Omental fat pad (tissue), 4 donors: ENCODE results near the gene STK11IP. TPM values are rescaled to one million over a fixed set of nuclear protein-coding genes. Genes with fewer than 3 reads are reported as not detected.

Experiments
- ATAC-seq: fragments of 150-250 bp; one replicate; pipeline ENCODE4 v1.9.1; 2016; ENCODE audit warnings: mild to moderate bottlenecking, moderate library complexity; ENCODE audit not compliant: low FRiP score
- DNase-seq: peaks from one replicate; pipeline ENCODE4 v3.0.0-alpha.2; 2019; ENCODE audit warnings: low spot score
- total RNA-seq, 4 donors: library from RNA; depleted of rRNA; stranded (reverse); fragments of >200 nt; gene quantifications; one replicate each; pipeline ENCODE4 v1.1.0, GENCODE V29; 2016
- TF ChIP-seq, protein P1 (sequence below), 3 donors: fragments of 450-650 bp; IDR thresholded peaks; one replicate each; pipeline ENCODE4 v1.5.1; 2016 to 2017; ENCODE audit warnings: antibody characterized with exemption in 3 of 3, mild to moderate bottlenecking in 3 of 3, moderate library complexity in 2 of 3

STK11IP gene
- total RNA-seq, 4 donors from 2014 or later: 9.1 to 22.4 (median 13.0) TPM

GRCh38 chr2:219630770-219631405 lies 33.2 kb downstream of the STK11IP start:
- DNase-seq (no peak), ATAC-seq (no peak)
- TF ChIP-seq, protein P1, sequence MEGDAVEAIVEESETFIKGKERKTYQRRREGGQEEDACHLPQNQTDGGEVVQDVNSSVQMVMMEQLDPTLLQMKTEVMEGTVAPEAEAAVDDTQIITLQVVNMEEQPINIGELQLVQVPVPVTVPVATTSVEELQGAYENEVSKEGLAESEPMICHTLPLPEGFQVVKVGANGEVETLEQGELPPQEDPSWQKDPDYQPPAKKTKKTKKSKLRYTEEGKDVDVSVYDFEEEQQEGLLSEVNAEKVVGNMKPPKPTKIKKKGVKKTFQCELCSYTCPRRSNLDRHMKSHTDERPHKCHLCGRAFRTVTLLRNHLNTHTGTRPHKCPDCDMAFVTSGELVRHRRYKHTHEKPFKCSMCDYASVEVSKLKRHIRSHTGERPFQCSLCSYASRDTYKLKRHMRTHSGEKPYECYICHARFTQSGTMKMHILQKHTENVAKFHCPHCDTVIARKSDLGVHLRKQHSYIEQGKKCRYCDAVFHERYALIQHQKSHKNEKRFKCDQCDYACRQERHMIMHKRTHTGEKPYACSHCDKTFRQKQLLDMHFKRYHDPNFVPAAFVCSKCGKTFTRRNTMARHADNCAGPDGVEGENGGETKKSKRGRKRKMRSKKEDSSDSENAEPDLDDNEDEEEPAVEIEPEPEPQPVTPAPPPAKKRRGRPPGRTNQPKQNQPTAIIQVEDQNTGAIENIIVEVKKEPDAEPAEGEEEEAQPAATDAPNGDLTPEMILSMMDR (IDR thresholded peaks at IDR 0.05): no peak

DNA sequence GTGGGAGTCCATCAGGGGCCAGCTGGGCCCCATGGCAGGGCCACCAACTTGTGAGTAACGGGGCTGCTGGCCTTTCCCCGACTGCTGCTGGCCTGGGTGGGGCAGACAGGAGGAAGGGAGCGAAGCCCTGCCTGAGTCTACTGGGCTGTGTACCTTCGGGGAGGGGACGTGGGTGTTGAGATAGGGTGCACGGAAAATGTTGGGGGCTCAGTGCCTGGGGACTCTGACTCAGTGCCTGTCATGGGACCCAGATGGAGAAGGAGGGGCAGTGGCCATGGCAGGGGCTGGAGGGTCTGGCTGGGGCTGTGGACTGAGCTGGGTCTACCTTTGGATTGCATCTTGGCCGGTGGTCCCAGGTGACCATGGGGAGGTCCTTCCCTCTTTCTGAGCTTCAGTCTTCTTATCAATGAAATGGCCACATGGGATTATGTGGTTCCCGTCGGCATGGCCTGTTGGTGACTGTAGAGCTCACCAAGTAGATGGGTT lies 33.8 kb downstream of the STK11IP start:
- no peak for DNase-seq
- no peak for ATAC-seq
- TF ChIP-seq, protein P1 (IDR thresholded peaks at IDR 0.05): no peak

- TF ChIP-seq, protein P1 (IDR thresholded peaks at IDR 0.05): no peak
- ATAC-seq: no peak
- peak; percentile 13 for DNase-seq
Measured at GRCh38 chr2:219631904-219632759, 34.5 kb downstream of the STK11IP start.

GRCh38 chr2:219632760-219633105 lies 35.1 kb downstream of the STK11IP start:
- ATAC-seq (no peak), DNase-seq (peak; percentile 14)
- TF ChIP-seq, protein P1 (IDR thresholded peaks at IDR 0.05): no peak

DNA sequence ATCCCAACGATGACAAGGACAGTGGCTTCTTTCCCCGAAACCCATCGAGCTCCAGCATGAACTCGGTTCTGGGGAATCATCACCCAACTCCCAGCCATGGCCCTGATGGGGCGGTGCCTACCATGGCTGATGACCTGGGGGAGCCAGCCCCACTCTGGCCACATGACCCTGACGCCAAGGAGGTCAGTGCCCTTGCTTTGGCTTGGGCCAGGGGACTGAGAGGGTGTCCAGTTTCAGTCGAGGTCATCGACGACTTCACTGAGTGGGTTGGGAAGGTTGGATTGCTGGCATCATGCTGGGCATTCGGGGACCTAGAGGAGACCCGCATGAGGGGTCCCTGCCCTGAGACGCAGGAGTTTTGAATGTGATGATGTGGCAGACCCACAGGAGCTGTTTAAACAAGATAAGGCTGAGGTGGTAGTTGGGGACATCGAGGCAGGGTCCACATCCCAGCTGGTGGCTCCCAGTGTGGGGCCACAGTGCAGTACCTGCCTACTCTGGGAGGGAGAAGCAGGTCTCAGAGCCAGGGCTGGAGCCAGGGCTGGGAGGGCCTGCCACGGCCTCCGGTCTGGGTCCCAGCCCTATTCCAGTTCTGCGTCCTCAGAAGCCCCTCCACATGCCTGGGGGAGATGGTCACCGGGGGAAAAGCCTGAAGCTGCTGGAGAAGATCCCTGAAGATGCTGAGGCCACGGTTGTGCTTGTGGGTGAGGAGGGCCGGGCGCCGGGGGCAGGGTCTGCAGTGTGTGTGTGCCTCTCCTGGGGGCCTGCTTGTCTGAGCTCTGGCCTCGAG lies 35.8 kb downstream of the STK11IP start:
- DNase-seq (peak; percentile 16), ATAC-seq (no peak)
- TF ChIP-seq, protein P1 (IDR thresholded peaks at IDR 0.05): no peak

GRCh38 chr2:219634171-219634940 lies 36.7 kb downstream of the STK11IP start:
- DNase-seq: no peak
- TF ChIP-seq, protein P1 (IDR thresholded peaks at IDR 0.05): no peak
- no peak for ATAC-seq
